Activated B cell treated with CpG ODN at 0.5 μM for 24 hours (primary cell): Measurements from ENCODE around the gene ELL3. TPM values are rescaled to one million over a fixed set of nuclear protein-coding genes. Genes with fewer than 3 reads are reported as not detected.
"Not testable (repeated sequence)": the region's sequence is repeated elsewhere in the genome, so short reads cannot be mapped to it uniquely, and the experiment has no call there.

Source experiments
- ATAC-seq: fragments of 200-7000 bp; cut with Tn5 transposase; one replicate; pipeline ENCODE4 v1.10.0; 2021; ENCODE audit warnings: low read depth, mild to moderate bottlenecking, moderate library complexity
- CTCF ChIA-PET: fragments of 350-600 bp; sonication (Branson Sonifier 250); formaldehyde crosslinking; loops from one replicate; lab custom pipeline; 2021; ENCODE audit warnings: antibody characterized with exemption; lab: Charles Lee
- POLR2A ChIA-PET: fragments of 350-600 bp; sonication (Branson Sonifier 250); formaldehyde crosslinking; loops from one replicate; lab custom pipeline; 2021; ENCODE audit warnings: antibody characterized with exemption; lab: Charles Lee
- DNase-seq: peaks from one replicate; pipeline ENCODE4 v3.0.0; 2022
- H3K27ac Mint-ChIP-seq: one replicate; pipeline ENCODE4 v1.8.0; 2020; ENCODE audit warnings: mixed read lengths
- H3K27me3 Mint-ChIP-seq: one replicate; pipeline ENCODE4 v1.8.0; 2021; ENCODE audit warnings: mixed read lengths
- H3K36me3 Mint-ChIP-seq: one replicate; pipeline ENCODE4 v1.8.0; 2021; ENCODE audit warnings: low read depth, mixed read lengths
- H3K4me1 Mint-ChIP-seq: one replicate; pipeline ENCODE4 v1.8.0; 2021; ENCODE audit warnings: mixed read lengths
- H3K4me3 Mint-ChIP-seq: one replicate; pipeline ENCODE4 v1.8.0; 2020; ENCODE audit warnings: mild to moderate bottlenecking, mixed read lengths
- H3K9me3 Mint-ChIP-seq: one replicate; pipeline ENCODE4 v1.8.0; 2020; ENCODE audit warnings: mixed read lengths
- CTCF ChIP-seq: fragments of 200-600 bp; IDR thresholded peaks from one replicate; pipeline ENCODE4 v1.8.0; 2022; ENCODE audit warnings: antibody characterized with exemption, mild to moderate bottlenecking
- intact Hi-C: fragments of 100-400 bp; cut with micrococcal nuclease; formaldehyde crosslinking; loops from one replicate; pipeline ENCODE4 v1.15.1; 2024
- total RNA-seq: library from RNA; stranded (reverse); gene quantifications from 2 replicates; pipeline ENCODE4 v1.2.3, GENCODE V29; 2022

Gene ELL3
- total RNA-seq, 1 donor from 2014 or later = 108 TPM

- DNase-seq (no peak), ATAC-seq (no peak)
- no peak for TF ChIP-seq CTCF
- Mint-ChIP-seq H3K4me3 (no peak overlapping the region), H3K27ac (peak overlapping the region; percentile 14), H3K4me1 (peaks cover 63% of the 10 kb centered on the region), H3K36me3 (peaks cover 59% of the 10 kb centered on the region), H3K27me3 (no peaks in the 10 kb centered on the region), H3K9me3 (no peaks in the 10 kb centered on the region)
- POLR2A ChIA-PET = no interaction called here
- CTCF ChIA-PET = no interaction called here
- intact Hi-C loops = loop anchor here (5.0 kb wide), 1 partner anchor 260 kb away; the partner anchor contains the start of gene TP53BP1
Observed at GRCh38 chr15:43751885-43752284, 24.9 kb downstream of the ELL3 start.

- no peak for DNase-seq
- intact Hi-C loops = loop anchor here (1.0 to 5.0 kb wide), 4 partner anchors 26 to 258 kb away; partner anchors contain the start of genes ELL3, SERF2 and TP53BP1
- peaks cover 70% of the 10 kb centered on the region for H3K4me1 Mint-ChIP-seq
- peak overlapping the region; percentile 87 for H3K27ac Mint-ChIP-seq
- ChIA-PET POLR2A (interaction anchor here (0.6 to 6.1 kb wide), 11 partner anchors 9 to 546 kb away, joined by 3 to 107 read pairs (median 5); partner anchors contain the start of genes ELL3, HYPK, MFAP1 and SERINC4), CTCF (interaction anchor here (0.7 to 1.0 kb wide), 3 partner anchors 20 to 308 kb away, joined by 3 to 4 read pairs (median 4); partner anchors contain the start of gene ELL3)
- peak; percentile 41 for ATAC-seq
- H3K36me3 Mint-ChIP-seq = peaks cover 46% of the 10 kb centered on the region
- no peaks in the 10 kb centered on the region for H3K9me3 Mint-ChIP-seq
- H3K4me3 Mint-ChIP-seq = peak overlapping the region; percentile 72
- TF ChIP-seq CTCF = no peak
- no peaks in the 10 kb centered on the region for H3K27me3 Mint-ChIP-seq
Observed at GRCh38 chr15:43749690-43750345, 26.9 kb downstream of the ELL3 start.

GRCh38 chr15:43748376-43748775 is 28.4 kb downstream of the ELL3 start:
- intact Hi-C loops = loop anchor here (5.0 kb wide), 2 partner anchors 44 to 236 kb away; partner anchors contain the start of gene SERF2
- CTCF ChIA-PET = no interaction called here
- TF ChIP-seq CTCF = no peak
- Mint-ChIP-seq H3K27ac (peak overlapping the region; percentile 30), H3K36me3 (peaks cover 35% of the 10 kb centered on the region), H3K4me1 (peaks cover 73% of the 10 kb centered on the region), H3K4me3 (peak overlapping the region; percentile 94), H3K27me3 (no peaks in the 10 kb centered on the region), H3K9me3 (no peaks in the 10 kb centered on the region)
- no peak for DNase-seq
- ATAC-seq = no peak
- POLR2A ChIA-PET = interaction anchor here (6.1 kb wide), 1 partner anchor 28 kb away, joined by 107 read pairs; the partner anchor contains the start of gene ELL3

- Mint-ChIP-seq H3K36me3 (peaks cover 24% of the 10 kb centered on the region), H3K4me3 (peak overlapping the region; percentile 94), H3K27ac (peak overlapping the region; percentile 97), H3K4me1 (peaks cover 64% of the 10 kb centered on the region)
- intact Hi-C loops = loop anchor here (1.0 to 5.0 kb wide), 5 partner anchors 29 to 562 kb away; partner anchors contain the start of genes CCNDBP1, ELL3, MFAP1 and SERF2
- ChIA-PET CTCF (interaction anchor here (1.5 to 1.6 kb wide), 2 partner anchors 24 to 30 kb away, joined by 5 read pairs; partner anchors contain the start of gene ELL3), POLR2A (interaction anchor here (0.7 to 6.1 kb wide), 7 partner anchors 8 to 80 kb away, joined by 3 to 107 read pairs (median 5); partner anchors contain the start of genes ELL3, HYPK, SERF2 and SERINC4)
- DNase-seq, H3K27me3 Mint-ChIP-seq, H3K9me3 Mint-ChIP-seq: not testable (repeated sequence)
- peak; percentile 12 for ATAC-seq
Observed at GRCh38 chr15:43746903-43747309, 29.9 kb downstream of the ELL3 start.

GRCh38 chr15:43746245-43746902 is 30.4 kb downstream of the ELL3 start, which contains the start of gene PDIA3:
TSS of gene PDIA3 (plus strand) at chr15:43746438. CDS start at chr15:43746540, 102 bp downstream.
- H3K9me3 Mint-ChIP-seq, H3K27me3 Mint-ChIP-seq: not testable (repeated sequence)
- Mint-ChIP-seq H3K36me3 (peaks cover 19% of the 10 kb centered on the region), H3K4me1 (peaks cover 58% of the 10 kb centered on the region), H3K27ac (peak within 1 kb of the TSS; percentile 97), H3K4me3 (peak within 1 kb of the TSS; percentile 94)
- intact Hi-C loops = loop anchor here (1.0 to 5.0 kb wide), 5 partner anchors 30 to 562 kb away; partner anchors contain the start of genes CCNDBP1, ELL3, MFAP1 and SERF2
- DNase-seq (peak; percentile 86), ATAC-seq (peak; percentile 82)
- CTCF ChIA-PET = interaction anchor here (1.5 to 1.6 kb wide), 2 partner anchors 24 to 30 kb away, joined by 5 read pairs; partner anchors contain the start of gene ELL3
- POLR2A ChIA-PET = interaction anchor here (0.5 to 6.1 kb wide), 20 partner anchors 8 to 1883 kb away, joined by 3 to 107 read pairs (median 4); partner anchors contain the start of genes ELL3, HYPK, MFAP1 and SERF2
